PC-9 (cell line): ENCODE data around the gene CPED1. TPM values are rescaled to one million over a fixed set of nuclear protein-coding genes. Genes with fewer than 3 reads are reported as not detected.

Experiments
- BruUV-seq: library from RNA; stranded (reverse); fragments of 400-500 nt; replicated peaks from 2 replicates; lab custom pipeline; 2021; lab: Mats Ljungman, UMichigan
- CTCF ChIA-PET: fragments of 300-600 bp; sonication (Branson Sonifier 250); formaldehyde crosslinking; loops from one replicate; lab custom pipeline; 2022; ENCODE audit warnings: antibody characterized with exemption; lab: Charles Lee
- POLR2A ChIA-PET: fragments of 300-600 bp; sonication (Branson Sonifier 250); formaldehyde crosslinking; loops from one replicate; lab custom pipeline; 2022; ENCODE audit warnings: antibody characterized with exemption; ENCODE audit not compliant: unreplicated experiment; lab: Charles Lee
- DNase-seq, 2 experiments: peaks; one replicate each; pipeline versions ENCODE4 v3.0.0 to v3.0.0-alpha.2; 2015 to 2022; ENCODE audit warnings: mixed read lengths in 1 of 2
- H2AFZ ChIP-seq: fragments of 200-600 bp; sonication (generic); 2 replicates; pipeline ENCODE4 v1.8.1; 2017; ENCODE audit warnings: antibody characterized with exemption
- H3F3A ChIP-seq: fragments of 200-600 bp; sonication (generic); 2 replicates; pipeline ENCODE4 v1.8.1; 2017; ENCODE audit warnings: antibody characterized with exemption, mild to moderate bottlenecking, low read depth; ENCODE audit not compliant: insufficient read depth
- H3K27ac ChIP-seq: fragments of 200-600 bp; sonication (generic); 2 replicates; pipeline ENCODE4 v1.6.1; 2016; ENCODE audit warnings: mixed run types
- H3K27me3 ChIP-seq: fragments of 200-600 bp; sonication (generic); 2 replicates; pipeline ENCODE4 v1.6.1; 2016; ENCODE audit warnings: low read depth, mixed run types; ENCODE audit not compliant: insufficient read depth
- H3K36me3 ChIP-seq: fragments of 200-600 bp; sonication (generic); 2 replicates; pipeline ENCODE4 v1.6.1; 2016; ENCODE audit warnings: low read depth, mixed run types
- H3K4me1 ChIP-seq: fragments of 200-600 bp; sonication (generic); replicated peaks from 2 replicates; pipeline ENCODE4 v1.6.1; 2016; ENCODE audit warnings: mixed run types; ENCODE audit not compliant: insufficient read depth
- H3K4me2 ChIP-seq: fragments of 200-600 bp; sonication (generic); 2 replicates; pipeline ENCODE4 v1.6.1; 2017; ENCODE audit warnings: mixed run types
- H3K4me3 ChIP-seq: fragments of 200-600 bp; sonication (generic); 2 replicates; pipeline ENCODE4 v1.6.1; 2016; ENCODE audit warnings: mixed run types
- H3K79me2 ChIP-seq: fragments of 200-600 bp; sonication (generic); 2 replicates; pipeline ENCODE4 v1.6.1; 2017; ENCODE audit warnings: low read depth, mixed run types
- H3K9me2 ChIP-seq: fragments of 200-600 bp; sonication (generic); 2 replicates; pipeline ENCODE4 v1.8.1; 2017; ENCODE audit warnings: mild to moderate bottlenecking; ENCODE audit not compliant: insufficient read depth
- H3K9me3 ChIP-seq: fragments of 200-600 bp; sonication (generic); 2 replicates; pipeline ENCODE4 v1.8.1; 2016; ENCODE audit warnings: low read depth; ENCODE audit not compliant: insufficient read depth
- H4K20me1 ChIP-seq: fragments of 200-600 bp; sonication (generic); 2 replicates; pipeline ENCODE4 v1.8.1; 2017; ENCODE audit not compliant: insufficient read depth
- EZH2 ChIP-seq: fragments of 200-600 bp; sonication (generic); IDR thresholded peaks from 2 replicates; pipeline ENCODE4 v1.8.0; 2017; ENCODE audit warnings: antibody characterized with exemption, low read depth
- intact Hi-C: fragments of 100-400 bp; cut with micrococcal nuclease; formaldehyde crosslinking; loops from one replicate; pipeline ENCODE4 v1.10.0; 2022; ENCODE audit not compliant: unreplicated experiment
- total RNA-seq: library from RNA; stranded (reverse); gene quantifications from 2 replicates; pipeline ENCODE4 v1.2.3, GENCODE V29; 2021
- TF ChIP-seq, protein P1 (sequence below): fragments of 200-600 bp; sonication (generic); conservative IDR thresholded peaks from 2 replicates; pipeline ENCODE4 v1.6.1; 2017; ENCODE audit warnings: mixed run types, antibody characterized with exemption, mild to moderate bottlenecking, moderate library complexity

CPED1 gene
- total RNA-seq, 1 experiment from 2014 or later: 2.4 TPM

DNA sequence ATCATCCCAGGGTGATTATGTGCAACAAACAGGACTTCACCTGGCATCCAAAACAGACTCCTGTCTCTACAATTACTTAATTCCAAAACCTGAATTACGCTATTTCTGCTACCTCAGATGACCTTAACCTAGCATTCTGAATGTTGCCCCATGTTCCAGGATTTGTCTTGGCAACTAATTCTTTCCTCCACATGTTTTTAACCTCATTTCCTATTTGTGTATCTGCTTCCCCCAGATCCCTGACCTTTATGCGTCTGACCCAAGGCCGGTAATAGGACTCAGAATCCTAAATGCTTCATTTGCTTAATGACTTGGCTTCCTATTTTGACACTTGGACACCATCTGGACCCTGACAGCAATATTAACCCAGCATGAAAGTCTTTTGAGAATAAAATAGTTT is 46.7 kb upstream of the CPED1 start:
- TF ChIP-seq, protein P1, sequence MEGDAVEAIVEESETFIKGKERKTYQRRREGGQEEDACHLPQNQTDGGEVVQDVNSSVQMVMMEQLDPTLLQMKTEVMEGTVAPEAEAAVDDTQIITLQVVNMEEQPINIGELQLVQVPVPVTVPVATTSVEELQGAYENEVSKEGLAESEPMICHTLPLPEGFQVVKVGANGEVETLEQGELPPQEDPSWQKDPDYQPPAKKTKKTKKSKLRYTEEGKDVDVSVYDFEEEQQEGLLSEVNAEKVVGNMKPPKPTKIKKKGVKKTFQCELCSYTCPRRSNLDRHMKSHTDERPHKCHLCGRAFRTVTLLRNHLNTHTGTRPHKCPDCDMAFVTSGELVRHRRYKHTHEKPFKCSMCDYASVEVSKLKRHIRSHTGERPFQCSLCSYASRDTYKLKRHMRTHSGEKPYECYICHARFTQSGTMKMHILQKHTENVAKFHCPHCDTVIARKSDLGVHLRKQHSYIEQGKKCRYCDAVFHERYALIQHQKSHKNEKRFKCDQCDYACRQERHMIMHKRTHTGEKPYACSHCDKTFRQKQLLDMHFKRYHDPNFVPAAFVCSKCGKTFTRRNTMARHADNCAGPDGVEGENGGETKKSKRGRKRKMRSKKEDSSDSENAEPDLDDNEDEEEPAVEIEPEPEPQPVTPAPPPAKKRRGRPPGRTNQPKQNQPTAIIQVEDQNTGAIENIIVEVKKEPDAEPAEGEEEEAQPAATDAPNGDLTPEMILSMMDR: no peak
- no peak for TF ChIP-seq EZH2
- Histone ChIP-seq H3K36me3 (no peaks in the 10 kb centered on the region), H3K27ac (no peak overlapping the region), H3K4me1 (no peaks in the 10 kb centered on the region), H3K27me3 (no peaks in the 10 kb centered on the region), H2AFZ (no peak overlapping the region), H4K20me1 (no peaks in the 10 kb centered on the region), H3K9me3 (no peaks in the 10 kb centered on the region), H3F3A (no peaks in the 10 kb centered on the region), H3K4me3 (no peak overlapping the region), H3K9me2 (no peaks in the 10 kb centered on the region; the same call in 1 of the 2 replicates), H3K79me2 (no peaks in the 10 kb centered on the region), H3K4me2 (no peak overlapping the region)
- ChIA-PET CTCF (interaction anchor here (1.0 to 1.1 kb wide), 2 partner anchors 135 to 1053 kb away, joined by 3 to 4 read pairs; no protein-coding TSS in a partner anchor), POLR2A (no interaction called here)
- no TSS peak for BruUV-seq
- DNase-seq: no peak
- intact Hi-C loops: loop anchor here (1.0 to 5.0 kb wide), 3 partner anchors 136 to 209 kb away; no protein-coding TSS in a partner anchor

DNA sequence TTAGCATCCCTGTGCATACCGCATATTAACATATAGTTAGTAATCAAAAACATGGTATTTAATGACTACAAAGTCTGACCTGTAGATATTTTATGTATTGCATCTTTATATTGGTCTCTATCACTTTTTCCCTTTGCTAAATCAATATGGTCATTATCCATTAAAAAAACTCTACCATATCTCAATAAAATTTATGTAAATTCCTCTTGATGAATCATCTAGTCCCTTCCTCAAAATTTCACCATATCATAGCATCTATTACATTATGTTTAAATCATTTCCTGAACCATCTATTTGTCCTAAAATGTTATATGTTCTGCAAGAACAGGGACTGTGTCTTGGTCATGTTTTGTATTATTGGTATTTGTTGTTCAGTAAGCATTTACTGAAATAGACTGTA is 45.6 kb upstream of the CPED1 start:
- Histone ChIP-seq H3K9me2 (no peaks in the 10 kb centered on the region; the same call in 1 of the 2 replicates), H3K27ac (no peak overlapping the region), H3F3A (no peaks in the 10 kb centered on the region), H4K20me1 (no peaks in the 10 kb centered on the region), H3K9me3 (no peaks in the 10 kb centered on the region), H2AFZ (no peak overlapping the region), H3K27me3 (no peaks in the 10 kb centered on the region), H3K4me2 (no peak overlapping the region), H3K4me1 (no peaks in the 10 kb centered on the region), H3K36me3 (no peaks in the 10 kb centered on the region), H3K4me3 (no peak overlapping the region), H3K79me2 (no peaks in the 10 kb centered on the region)
- no peak for DNase-seq
- ChIA-PET POLR2A (interaction anchor here (0.6 kb wide), 1 partner anchor 37 kb away, joined by 5 read pairs; no protein-coding TSS in a partner anchor), CTCF (interaction anchor here (0.6 kb wide), 1 partner anchor 13 kb away, joined by 4 read pairs; no protein-coding TSS in a partner anchor)
- intact Hi-C loops: loop anchor here (2.0 to 5.0 kb wide), 2 partner anchors 151 to 210 kb away; no protein-coding TSS in a partner anchor
- BruUV-seq: no TSS peak
- TF ChIP-seq, protein P1: no peak
- TF ChIP-seq EZH2: no peak

DNA sequence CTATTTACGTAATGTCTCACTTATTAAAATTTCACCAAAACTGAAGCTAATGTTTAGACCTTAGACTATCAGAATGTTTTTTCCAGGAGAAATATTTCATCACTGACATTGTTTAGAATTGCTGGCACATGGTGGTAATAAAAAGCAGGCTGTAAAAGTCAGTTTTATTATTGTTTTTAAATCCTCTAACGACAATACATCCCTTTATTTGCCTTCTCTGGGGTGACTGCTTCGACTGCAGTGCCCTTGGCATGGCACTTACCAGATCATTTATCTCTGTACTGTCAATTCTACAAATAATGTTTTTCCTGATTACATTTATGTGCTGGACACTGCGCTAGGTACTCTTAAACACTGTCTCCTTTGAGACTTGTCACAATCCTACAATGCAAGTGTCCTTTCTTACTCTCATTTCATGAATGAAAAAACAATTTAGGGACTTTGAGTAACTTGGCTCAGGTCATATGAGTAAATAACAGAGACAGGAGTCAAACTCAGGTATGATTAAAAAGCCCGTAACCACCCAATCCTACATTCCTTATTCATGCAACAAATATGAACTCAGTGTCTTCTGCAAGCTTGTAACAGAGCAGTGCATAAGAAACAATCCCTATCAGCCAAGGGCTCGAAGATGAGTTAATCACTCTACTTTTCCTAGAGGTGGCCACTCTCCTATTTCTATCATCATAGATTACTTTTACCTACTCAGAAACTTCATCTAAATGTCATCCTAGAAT is 43.5 kb upstream of the CPED1 start:
- no peaks in the 10 kb centered on the region for H3K9me3 ChIP-seq
- CTCF ChIA-PET: no interaction called here
- no peaks in the 10 kb centered on the region for H3K27me3 ChIP-seq
- H3K27ac ChIP-seq: no peak overlapping the region
- H2AFZ ChIP-seq: no peak overlapping the region
- no peak for TF ChIP-seq EZH2
- TF ChIP-seq, protein P1: no peak
- no peaks in the 10 kb centered on the region for H3K79me2 ChIP-seq
- no peaks in the 10 kb centered on the region for H3K36me3 ChIP-seq
- H3K4me2 ChIP-seq: no peak overlapping the region
- POLR2A ChIA-PET: no interaction called here
- H3K4me1 ChIP-seq: peaks cover 7% of the 10 kb centered on the region; the same call in 1 of the 2 replicates
- no peaks in the 10 kb centered on the region for H3F3A ChIP-seq
- H4K20me1 ChIP-seq: no peaks in the 10 kb centered on the region
- BruUV-seq: no TSS peak
- no peak overlapping the region for H3K4me3 ChIP-seq
- intact Hi-C loops: loop anchor here (5.0 kb wide), 1 partner anchor 153 kb away; no protein-coding TSS in a partner anchor
- DNase-seq: no peak
- no peaks in the 10 kb centered on the region for H3K9me2 ChIP-seq
